22Rv1 (cell line): ENCODE measurements around the gene RBMX.

Experiments
- CTCF ChIP-seq: fragments of 450-650 bp; IDR thresholded peaks from 2 replicates; pipeline ENCODE4 v1.5.1; 2017; ENCODE audit warnings: mild to moderate bottlenecking
- ZFX ChIP-seq: fragments of 450-650 bp; IDR thresholded peaks from 2 replicates; pipeline ENCODE4 v1.6.1; 2017; ENCODE audit warnings: antibody characterized with exemption, borderline replicate concordance

GRCh38 chrX:136861877-136862276, 18.6 kb downstream of the RBMX start:
- no peak for TF ChIP-seq CTCF
- no peak for TF ChIP-seq ZFX
